SHP77 (cell line): ENCODE measurements around the gene CDC23.
"Not testable (repeated sequence)": the region's sequence is repeated elsewhere in the genome, so short reads cannot be mapped to it uniquely, and the experiment has no call there.

Source experiments
- DNase-seq, 2 experiments: peaks; one replicate each; lab custom pipeline; 2025; lab: John Stamatoyannopoulos, UW

The CDC23 gene

DNA sequence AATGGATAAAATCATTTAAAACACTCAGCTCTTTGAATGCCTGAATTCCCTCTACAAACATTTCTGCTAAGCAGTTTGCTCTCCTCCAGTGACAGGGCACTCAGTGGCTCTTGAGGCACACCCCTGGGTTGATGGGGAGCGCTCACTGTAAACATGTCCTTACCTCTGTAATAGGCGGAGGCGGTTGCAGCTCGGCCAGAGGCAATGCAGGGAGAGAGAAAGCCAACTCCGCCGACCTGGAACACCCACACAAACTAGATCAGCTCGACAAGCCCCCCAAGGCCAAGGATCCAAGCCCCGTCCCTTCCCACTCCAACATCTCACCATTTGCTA lies 329 bp downstream of the CDC23 start:
- DNase-seq, result no peak

DNA sequence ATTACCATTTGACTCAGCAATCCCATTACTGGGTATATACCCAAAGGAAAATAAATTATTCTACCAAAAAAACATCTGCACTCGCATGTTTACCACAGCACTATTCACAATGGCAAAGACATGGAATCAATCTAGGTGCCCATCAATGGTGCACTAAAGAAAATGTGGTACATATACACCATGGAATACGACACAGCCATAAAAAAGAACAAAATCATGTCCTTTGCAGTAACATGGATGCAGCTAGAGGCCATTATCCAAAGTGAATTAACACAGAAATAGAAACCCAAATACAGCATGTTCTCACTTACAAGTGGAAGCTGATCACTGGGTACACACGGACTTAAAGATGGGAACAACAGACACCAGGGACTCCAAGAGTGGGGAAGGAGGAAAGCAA lies 2.1 kb downstream of the CDC23 start:
- no peak for DNase-seq

DNA sequence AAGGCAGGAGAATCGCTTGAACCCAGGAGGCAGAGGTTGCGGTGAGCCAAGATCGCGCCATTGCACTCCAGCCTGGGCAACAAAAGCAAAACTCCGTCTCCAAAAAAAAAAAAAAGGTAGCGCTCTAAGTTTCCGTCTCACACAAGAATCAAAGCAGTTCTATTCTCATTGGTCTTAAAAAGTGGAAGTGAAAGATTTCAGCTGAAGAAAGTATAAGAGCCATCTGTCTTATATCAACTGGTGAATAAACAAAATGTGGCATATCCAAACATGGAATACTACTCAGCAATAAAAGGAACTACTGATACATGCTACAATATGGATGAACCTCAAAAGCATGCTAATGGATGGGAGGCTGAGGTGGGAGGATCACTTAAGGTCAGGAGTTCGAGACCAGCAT lies 19.3 kb downstream of the CDC23 start:
- DNase-seq, result not testable (repeated sequence)

DNA sequence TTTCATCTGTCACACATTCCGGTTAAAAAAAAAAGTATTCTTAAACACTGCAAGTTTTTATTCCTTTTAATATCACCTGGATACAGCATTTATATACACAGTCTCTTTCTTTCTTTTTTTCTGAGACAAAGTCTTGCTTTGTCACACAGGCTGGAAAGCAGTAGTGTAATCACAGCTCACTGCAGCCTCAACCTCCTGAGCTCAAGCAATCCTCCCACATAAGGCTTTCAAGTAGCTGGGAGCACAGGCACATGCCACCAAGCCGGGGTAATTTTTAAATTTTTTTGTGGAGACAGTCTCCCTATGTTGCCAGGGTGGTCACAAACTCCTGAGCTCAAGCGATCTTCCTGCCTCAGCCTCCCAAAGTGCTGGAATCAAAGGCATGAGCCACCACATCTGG lies 20.3 kb downstream of the CDC23 start:
- DNase-seq, result no peak

DNA sequence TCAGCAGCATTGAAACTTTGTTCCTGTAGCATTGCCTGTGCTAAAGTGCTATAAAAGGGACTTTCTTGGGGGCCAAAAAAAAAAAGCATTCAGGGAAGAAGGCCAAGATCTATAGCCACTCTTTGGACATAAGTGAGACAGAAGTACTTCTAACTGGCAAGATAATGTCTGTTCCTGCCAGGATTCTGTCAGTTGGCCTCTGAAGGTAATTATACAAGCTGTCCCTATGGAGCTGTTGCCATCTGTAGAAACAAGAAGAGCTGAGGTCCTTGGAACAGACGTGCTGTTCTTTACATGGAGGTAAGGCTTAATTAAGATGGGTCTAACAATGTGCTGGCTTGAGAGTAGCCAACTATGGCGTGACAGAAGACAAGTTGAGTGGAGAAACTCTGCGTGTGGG lies 24.5 kb downstream of the CDC23 start:
- no peak for DNase-seq

DNA sequence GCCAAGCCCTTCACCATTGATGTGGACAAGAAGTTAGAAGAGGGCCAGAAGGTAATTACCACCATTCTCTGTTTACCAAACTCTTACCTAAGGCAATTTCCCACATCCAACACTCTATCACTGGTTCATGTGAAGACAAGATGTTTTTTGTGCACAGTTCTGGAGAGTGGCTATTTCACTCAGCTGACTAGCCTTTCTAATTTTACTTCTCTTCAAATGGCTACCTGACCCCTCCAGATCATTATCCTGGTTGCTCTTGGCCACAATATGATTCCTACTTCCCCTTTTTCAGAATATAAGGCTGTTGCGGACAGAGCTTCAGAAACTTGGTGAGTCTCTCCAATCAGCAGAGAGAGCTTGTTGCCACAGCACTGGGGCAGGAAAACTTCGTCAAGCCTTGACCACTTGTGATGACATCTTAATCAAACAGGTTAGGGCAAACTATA lies 27.1 kb downstream of the CDC23 start:
- no peak for DNase-seq

DNA sequence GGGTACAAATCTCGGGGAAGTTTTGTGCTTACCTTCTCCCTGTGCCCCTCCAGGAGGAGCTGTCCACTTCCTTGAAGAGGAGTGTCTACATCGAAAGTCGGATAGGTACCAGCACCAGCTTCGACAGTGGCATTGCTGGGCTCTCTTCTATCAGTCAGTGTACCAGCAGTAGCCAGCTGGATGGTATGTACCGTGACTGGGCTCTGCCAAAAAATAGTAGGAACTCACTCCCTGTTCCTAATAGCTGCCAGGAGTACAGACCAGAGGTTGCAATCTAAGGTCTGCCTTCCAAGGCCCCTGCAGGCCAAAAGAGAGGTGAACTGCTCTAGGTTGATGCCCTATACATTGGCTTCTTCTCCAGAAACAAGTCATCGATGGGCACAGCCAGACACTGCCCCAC lies 30.3 kb downstream of the CDC23 start:
- no peak for DNase-seq

DNA sequence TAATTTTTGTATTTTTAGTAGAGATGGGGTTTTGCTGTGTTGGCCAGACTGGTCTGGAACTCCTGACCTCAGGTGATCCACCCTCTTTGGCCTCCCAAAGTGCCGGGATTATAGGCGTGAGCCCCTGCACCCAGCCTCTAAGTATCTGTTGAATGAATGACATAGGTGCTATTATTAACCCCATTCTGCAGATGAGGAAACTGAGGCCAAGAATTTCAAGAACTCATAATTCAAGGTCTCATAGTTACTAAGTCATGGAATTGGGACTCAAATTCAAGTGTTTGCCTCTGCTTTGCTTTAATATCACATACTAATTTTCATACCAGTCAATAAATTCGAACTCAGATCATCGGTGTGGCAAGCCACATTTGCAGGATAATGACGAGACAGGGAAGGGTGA lies 32.3 kb downstream of the CDC23 start:
- DNase-seq, result no peak

DNA sequence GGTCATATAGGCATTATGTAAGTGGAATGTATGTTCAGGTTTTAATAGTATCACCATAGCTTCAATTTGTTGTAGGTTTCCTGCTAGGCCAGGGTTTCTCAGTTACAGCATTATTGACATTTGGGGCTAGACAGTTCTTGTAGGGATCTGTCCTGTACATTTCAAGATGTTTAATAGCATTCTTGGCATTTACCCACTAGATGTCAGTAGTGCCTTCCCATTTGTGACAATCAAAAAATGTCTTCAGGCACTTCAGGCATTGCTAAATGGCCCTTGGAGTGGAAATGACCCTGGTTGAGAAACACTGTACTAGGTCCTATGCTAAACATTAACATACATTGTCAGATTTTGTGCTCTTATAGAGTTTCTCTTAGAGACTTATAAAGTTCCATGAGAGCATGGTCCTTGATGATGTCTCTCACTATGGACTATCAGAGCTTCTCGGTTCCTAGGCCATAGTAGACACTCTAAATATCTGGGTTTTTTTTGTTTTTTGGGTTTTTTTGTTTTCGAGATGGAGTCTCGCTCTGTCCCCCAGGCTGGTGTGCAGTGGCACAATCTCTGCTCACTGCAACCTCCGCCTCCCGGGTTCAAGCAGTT lies 32.8 kb downstream of the CDC23 start:
- DNase-seq, result peak; percentile 38 to 54

DNA sequence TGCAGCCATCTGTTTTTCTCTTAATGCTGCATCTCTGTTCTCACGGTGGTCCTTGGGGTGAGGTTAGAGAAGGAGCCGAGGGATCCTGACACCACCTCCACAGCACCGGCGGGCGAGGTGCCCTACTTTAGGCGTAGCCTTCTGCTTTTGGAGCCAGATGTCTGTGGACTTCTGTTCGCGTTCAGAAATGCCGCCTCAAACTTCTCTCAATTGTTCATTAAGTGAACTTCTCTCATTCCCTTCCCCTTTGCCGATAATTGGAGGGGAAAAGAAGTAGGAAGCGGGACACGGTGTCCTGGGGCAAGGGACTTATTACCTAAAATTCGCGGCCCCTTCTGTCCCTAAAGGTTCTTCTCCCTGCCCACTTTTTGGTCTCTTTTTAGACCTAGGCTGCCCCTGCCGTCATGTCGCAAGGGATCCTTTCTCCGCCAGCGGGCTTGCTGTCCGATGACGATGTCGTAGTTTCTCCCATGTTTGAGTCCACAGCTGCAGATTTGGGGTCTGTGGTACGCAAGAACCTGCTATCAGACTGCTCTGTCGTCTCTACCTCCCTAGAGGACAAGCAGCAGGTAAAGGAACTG lies 33.8 kb downstream of the CDC23 start:
- DNase-seq, result no peak

DNA sequence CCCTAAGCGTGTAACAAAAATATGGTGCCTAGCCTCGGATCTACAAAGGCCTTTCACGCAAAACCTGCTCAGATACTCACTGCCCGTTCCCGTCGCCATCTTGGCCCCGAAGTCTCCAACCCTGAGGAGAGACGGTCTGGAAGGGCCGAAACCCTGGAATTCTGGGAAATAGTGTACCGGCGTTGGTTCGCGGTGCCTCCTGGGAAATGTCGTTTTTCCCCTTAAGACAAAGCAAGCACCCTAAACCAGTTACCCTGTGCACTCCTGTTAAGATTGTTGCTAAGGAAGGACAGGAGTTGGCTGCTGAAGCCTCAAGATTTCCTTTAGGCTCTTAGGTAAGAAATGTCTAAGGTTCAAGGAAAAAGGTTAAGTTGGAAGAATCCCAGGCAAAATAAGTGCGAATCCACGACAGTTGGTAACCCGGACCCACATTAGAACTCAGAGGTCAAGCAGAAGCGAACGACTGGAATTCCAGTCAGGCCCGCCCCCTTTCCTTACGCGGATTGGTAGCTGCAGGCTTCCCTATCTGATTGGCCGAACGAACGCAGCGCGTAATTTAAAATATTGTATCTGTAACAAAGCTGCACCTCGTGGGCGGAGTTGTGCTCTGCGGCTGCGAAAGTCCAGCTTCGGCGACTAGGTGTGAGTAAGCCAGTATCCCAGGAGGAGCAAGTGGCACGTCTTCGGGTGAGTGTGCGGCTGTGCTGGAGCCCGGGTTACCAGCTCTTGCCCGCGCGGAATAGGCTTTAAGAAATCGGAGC lies 34.4 kb downstream of the CDC23 start, which contains the start of the genes BRD8 and KIF20A:
TSS of gene BRD8 (minus strand) at position 115 of the 761 bp plus-strand sequence. CDS start at position 99, 16 bp downstream.
TSS of gene KIF20A (plus strand) at position 597 of the 761 bp plus-strand sequence. CDS start 569 bp downstream, outside the sequence.
- peak; percentile 96 to 97 for DNase-seq

DNA sequence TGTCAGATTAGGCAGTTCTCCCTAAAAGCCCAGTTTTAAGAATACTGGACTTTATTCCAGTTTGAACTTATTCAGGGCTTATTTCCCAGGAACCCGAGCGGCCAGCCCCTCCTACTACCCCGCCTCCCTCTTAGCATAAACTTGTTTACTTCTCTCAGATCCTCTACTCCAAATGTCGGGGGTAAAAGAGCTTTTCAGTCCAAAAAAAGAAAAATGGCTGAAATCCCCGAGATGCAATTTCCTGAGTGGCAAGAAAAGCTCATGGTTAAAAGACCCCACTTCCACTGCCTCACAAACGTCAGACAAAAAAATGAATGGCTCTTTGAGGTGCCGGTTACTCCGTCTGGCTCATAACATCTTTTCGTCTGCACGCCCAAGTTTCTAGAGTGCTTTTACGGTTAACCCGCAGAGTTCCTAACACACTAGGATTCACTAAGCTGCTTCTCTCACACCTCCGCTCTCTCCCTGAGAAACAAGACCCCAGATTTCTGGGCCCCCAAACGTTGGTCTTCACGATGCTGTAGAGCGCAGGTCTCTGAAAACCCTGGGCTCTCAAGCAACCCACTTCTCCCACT lies 35.1 kb downstream of the CDC23 start:
- peak; percentile 7 to 13 for DNase-seq

DNA sequence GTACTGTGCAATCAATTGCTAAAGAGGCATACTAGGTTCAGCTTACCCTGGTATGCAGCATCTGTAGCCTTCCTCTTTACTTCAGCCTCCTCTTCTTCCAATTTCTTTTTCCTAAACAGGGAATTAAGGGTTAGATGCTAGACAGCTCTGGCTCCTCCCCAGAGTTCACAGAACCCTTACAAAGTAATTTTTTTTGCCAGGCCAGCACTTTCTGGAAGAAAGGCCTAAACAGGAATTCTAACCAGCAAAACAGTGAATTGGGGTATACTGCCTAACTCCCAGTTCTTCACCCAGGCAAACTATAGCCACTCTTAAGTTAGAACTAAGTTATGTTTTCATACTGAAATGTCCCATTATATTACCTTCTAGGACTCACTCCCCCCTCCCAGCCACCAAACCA lies 42.8 kb downstream of the CDC23 start:
- no peak for DNase-seq

DNA sequence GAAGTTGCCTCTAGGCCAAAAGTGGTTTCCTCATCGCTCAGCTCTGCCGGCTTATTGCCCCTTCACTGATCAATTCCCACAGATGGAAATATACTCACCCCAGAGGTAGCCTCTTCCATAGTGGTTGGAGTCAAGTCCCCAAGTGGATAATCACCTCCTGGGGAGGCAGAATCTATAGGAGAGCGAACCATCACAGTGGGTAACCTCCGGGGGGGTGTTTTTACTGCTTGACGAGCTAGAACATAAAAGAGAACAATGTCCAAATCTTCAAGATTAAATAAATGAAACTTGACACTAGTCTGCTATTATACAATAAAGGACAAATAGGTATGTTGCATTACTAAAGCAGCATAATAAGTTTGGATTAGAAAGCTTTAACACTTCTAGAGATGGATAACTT lies 44.0 kb downstream of the CDC23 start:
- no peak for DNase-seq

DNA sequence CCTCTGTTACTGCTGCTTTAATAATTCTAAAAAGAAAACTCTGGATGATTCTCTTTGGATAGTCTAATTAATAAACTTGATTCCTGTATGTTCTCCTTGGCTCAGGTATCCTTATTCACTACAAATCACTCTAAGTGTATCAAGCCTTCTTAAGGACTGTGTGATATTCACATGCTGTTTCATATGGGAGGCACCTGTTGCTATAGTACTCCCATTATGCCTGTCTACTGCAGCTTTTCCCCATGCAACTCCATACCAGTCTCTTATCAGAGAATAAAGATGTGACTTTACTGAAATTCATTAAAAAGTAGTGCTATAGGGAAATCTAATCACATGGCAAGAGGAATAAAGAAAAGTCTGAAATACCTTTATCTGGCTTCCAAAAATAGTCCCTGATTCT lies 49.4 kb downstream of the CDC23 start:
- DNase-seq, result no peak

DNA sequence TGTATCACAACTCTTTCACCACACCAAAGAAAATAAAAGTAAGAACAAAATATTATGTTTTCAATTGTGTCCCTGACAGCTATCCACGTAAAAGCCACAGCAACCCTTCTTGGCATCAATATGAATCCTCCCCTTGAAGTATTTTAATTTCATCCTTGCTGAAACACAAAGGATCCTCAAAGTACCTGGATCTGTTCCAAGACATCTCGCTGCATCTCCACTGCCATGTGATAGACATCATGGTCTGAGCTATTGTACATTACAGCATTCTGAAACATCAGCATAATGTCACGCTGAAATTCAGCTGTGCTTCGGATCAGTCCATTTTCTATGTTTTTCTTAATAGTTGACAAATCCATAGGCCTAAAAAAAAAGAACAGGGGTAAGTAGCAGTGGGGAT lies 52.4 kb downstream of the CDC23 start:
- no peak for DNase-seq

DNA sequence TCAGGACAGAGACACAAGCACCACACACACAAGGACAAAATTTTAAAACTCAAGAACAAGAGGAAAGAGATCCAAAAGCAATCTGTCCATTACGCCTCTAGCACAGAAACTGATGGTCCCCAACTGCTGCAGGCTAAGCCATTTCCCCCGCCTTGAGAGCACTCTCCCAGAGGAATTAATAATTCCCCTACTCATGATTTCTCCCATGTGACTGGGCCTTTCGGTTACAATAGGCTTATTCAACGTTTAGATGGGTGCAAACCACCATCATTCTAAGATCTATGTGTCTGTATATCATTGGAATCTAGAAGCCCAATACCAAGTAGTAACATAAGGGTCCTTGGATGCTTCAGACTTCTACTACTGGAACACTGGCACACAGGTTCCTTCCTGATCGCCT lies 53.5 kb downstream of the CDC23 start:
- DNase-seq, result no peak

DNA sequence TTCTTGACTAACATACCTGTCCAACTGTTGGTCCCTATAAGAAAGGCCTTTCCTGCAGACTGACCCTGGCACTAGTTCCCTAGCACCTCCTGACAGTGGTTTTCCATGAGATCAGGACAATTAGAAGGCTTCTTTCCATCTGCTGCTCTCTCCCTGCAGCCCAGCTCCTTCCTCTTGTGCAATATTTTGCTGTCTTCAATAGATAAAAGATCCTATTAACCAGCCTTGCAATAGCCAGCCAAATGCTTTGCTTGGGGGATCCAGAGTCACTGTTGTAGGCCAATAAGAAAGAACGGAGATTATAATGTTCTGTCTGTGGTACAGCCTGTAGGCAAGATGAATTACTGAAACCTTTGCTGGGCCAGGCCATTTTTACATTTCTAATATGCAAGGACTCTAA lies 55.5 kb downstream of the CDC23 start:
- no peak for DNase-seq

DNA sequence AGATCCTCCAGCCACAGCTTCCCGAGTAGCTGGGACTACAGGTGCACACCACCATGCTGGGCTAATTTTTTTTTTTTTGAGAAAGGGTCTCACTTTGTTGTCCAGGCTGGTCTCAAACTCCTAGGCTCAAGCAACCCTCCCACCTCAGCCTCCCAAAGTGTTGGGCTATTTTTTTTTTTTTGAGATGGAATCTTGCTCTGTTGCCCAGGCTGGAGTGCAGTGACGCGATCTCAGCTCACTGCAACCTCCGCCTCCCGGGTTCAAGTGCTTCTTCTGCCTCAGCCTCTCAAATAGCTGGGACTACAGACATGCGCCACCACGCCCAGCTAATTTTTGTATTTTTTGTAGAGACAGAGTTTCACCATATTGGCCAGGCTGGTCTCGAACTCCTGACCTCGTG lies 57.1 kb downstream of the CDC23 start:
- DNase-seq, result not testable (repeated sequence)

DNA sequence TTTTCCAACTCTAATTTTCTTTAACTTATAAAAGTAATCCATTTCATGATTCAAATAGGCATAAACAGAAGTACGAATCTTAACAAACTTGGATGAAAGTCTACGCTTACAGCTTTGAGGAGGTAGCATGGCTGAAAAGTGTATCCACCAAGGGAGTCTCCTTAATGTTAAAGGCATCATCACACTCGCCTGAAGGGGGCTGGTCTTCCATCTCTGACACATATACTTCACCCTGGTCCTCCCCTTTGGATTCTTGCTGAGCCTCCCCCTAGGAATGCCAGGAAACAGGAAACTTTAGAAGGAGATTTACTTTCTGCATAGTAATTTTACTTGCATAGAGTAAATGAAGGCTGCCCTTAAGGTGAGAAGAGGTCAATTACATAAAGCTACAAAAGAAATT lies 63.6 kb downstream of the CDC23 start:
- no peak for DNase-seq

DNA sequence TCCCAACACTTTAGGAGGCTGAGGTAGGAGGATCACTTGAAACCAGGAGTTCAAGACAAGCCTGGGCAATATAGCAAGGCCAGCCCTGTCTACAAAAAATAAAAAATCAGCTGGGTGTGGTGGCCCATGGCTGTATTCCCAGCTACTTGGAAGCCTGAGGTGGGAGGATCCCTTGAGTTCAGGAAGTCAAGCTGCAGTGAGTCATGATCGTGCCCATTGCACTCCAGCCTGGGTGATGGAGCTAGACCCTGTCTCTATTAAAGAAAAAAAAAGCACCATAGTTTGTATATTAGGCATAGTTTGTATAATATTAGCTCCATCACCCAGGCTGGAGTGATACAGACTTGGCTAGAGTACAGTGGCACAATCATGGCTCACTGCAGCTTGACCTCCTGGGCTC lies 64.3 kb downstream of the CDC23 start:
- no peak for DNase-seq

DNA sequence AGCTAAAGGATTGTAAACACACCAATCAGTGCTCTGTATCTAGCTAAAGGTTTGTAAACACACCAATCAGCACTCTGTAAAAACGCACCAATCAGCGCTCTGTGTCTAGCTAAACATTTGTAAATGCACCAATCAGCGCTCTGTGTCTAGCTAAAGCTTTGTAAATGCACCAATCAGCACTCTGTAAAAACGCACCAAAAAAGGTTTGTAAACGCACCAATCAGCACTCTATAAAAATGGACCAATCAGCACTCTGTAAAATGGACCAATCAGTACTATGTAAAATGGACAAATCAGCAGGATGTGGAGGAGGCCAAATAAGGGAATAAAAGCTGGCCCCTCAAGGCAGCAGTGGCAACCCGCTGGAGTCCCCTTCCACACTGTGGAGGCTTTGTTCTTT lies 69.5 kb downstream of the CDC23 start:
- DNase-seq, result not testable (repeated sequence)

DNA sequence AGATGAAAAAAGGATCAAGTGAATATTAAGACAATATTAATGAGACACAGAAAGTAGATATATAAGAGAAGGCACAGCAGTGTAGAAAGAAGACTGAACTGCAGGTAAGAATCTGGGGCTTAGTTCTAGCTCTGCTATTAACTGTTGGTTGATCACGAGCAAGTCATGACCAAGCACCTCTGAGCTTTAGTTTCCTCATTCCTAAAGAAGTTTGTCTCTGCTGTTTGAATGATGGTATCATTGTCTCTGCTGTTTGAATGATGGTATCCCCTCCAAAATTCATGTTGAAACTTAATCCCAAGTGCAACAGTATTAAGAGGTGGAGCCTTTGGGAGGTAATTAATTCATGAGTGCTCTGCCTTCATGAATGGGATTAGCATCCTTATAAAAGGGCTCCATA lies 71.4 kb downstream of the CDC23 start:
- no peak for DNase-seq
